Activated CD4-positive, alpha-beta T cell treated with anti-CD3 and anti-CD28 coated beads, Interleukin-2, amount 50 U/mL, for 4 hours (primary cell): ENCODE data around the gene UBE2H.
"Not testable (repeated sequence)": the region's sequence is repeated elsewhere in the genome, so short reads cannot be mapped to it uniquely, and the experiment has no call there.

Source experiments
- DNase-seq, 2 experiments: peaks; one replicate each; pipeline ENCODE4 v3.0.0-alpha.2; 2020

UBE2H gene

GRCh38 chr7:129907122-129907736 is 45.5 kb downstream of the UBE2H start:
- no peak for DNase-seq

- DNase-seq: no peak
Observed at GRCh38 chr7:129906700-129907099, 46.1 kb downstream of the UBE2H start.

GRCh38 chr7:129903935-129904334 is 48.8 kb downstream of the UBE2H start:
- DNase-seq: no peak

GRCh38 chr7:129902788-129903422 is 49.9 kb downstream of the UBE2H start:
- no peak for DNase-seq

GRCh38 chr7:129898502-129899160 is 54.1 kb downstream of the UBE2H start:
- no peak for DNase-seq

- DNase-seq: no peak
Observed at GRCh38 chr7:129898007-129898406, 54.8 kb downstream of the UBE2H start.

GRCh38 chr7:129896568-129897382 is 56.0 kb downstream of the UBE2H start:
- DNase-seq: no peak

GRCh38 chr7:129894184-129894583 is 58.6 kb downstream of the UBE2H start:
- DNase-seq: not testable (repeated sequence)

- DNase-seq: no peak
Observed at GRCh38 chr7:129890090-129890489, 62.7 kb downstream of the UBE2H start.

- no peak for DNase-seq
Observed at GRCh38 chr7:129889133-129889844, 63.5 kb downstream of the UBE2H start.

- no peak for DNase-seq
Observed at GRCh38 chr7:129887865-129888264, 64.9 kb downstream of the UBE2H start.

- DNase-seq: no peak
Observed at GRCh38 chr7:129886818-129887186, 66.0 kb downstream of the UBE2H start.

- DNase-seq: no peak
Observed at GRCh38 chr7:129886167-129886817, 66.5 kb downstream of the UBE2H start.

GRCh38 chr7:129884495-129884894 is 68.3 kb downstream of the UBE2H start:
- no peak for DNase-seq

- no peak for DNase-seq
Observed at GRCh38 chr7:129883151-129883550, 69.6 kb downstream of the UBE2H start.

GRCh38 chr7:129882531-129882930 is 70.2 kb downstream of the UBE2H start:
- DNase-seq: no peak

GRCh38 chr7:129877146-129877792 is 75.5 kb downstream of the UBE2H start:
- no peak for DNase-seq

- no peak for DNase-seq
Observed at GRCh38 chr7:129875745-129876411, 76.9 kb downstream of the UBE2H start.

GRCh38 chr7:129875160-129875559 is 77.6 kb downstream of the UBE2H start:
- DNase-seq: no peak

- no peak for DNase-seq
Observed at GRCh38 chr7:129874722-129875121, 78.0 kb downstream of the UBE2H start.

- DNase-seq: no peak
Observed at GRCh38 chr7:129872054-129872453, 80.7 kb downstream of the UBE2H start.
